Erythroblast (primary cell): ENCODE results near the gene LRBA.
"Not testable (repeated sequence)": the region's sequence is repeated elsewhere in the genome, so short reads cannot be mapped to it uniquely, and the experiment has no call there.

ENCODE experiments used
- DNase-seq, 2 experiments: peaks; one replicate each; lab custom pipeline; 2025; lab: John Stamatoyannopoulos, UW
- GATA1 ChIP-seq: IDR thresholded peaks from 2 replicates; pipeline ENCODE4 v1.6.1; 2011; ENCODE audit warnings: low read depth, mild to moderate bottlenecking, control low read depth, low read length, moderate library complexity
- POLR2A ChIP-seq: IDR thresholded peaks from 2 replicates; pipeline ENCODE4 v1.6.1; 2011; ENCODE audit warnings: mild to moderate bottlenecking, low read length

The LRBA gene

GRCh38 chr4:150950657-150951288 lies 64.3 kb downstream of the LRBA start:
- no peak for DNase-seq
- TF ChIP-seq POLR2A (no peak), GATA1 (no peak)

GRCh38 chr4:150949943-150950342 lies 65.1 kb downstream of the LRBA start:
- TF ChIP-seq POLR2A (no peak), GATA1 (no peak)
- DNase-seq = no peak

- DNase-seq = no peak
- TF ChIP-seq GATA1 = no peak
- TF ChIP-seq POLR2A = no peak
These were observed 65.7 kb downstream of the LRBA start for GRCh38 chr4:150949342-150949741.

- no peak for DNase-seq
- no peak for TF ChIP-seq POLR2A
- no peak for TF ChIP-seq GATA1
These were observed 66.4 kb downstream of the LRBA start for GRCh38 chr4:150948710-150949109.

- TF ChIP-seq POLR2A = no peak
- no peak for TF ChIP-seq GATA1
These were observed 67.0 kb downstream of the LRBA start for GRCh38 chr4:150948074-150948473.

GRCh38 chr4:150944660-150945059 lies 70.4 kb downstream of the LRBA start:
- no peak for TF ChIP-seq GATA1
- TF ChIP-seq POLR2A = peak; percentile 55
- DNase-seq = peak; percentile 62 to 72

More at GRCh38 chr4:150948074-150948473, 67.0 kb downstream of the LRBA start:
- DNase-seq = no peak

GRCh38 chr4:150943818-150944217 lies 71.3 kb downstream of the LRBA start:
- TF ChIP-seq POLR2A (peak; percentile 57), GATA1 (no peak)
- peak; percentile 78 to 79 for DNase-seq

GRCh38 chr4:150943126-150943525 lies 72.0 kb downstream of the LRBA start:
- no peak for TF ChIP-seq POLR2A
- TF ChIP-seq GATA1 = no peak
- peak; percentile 18 to 40 for DNase-seq

- TF ChIP-seq GATA1 (no peak), POLR2A (no peak)
- DNase-seq = no peak
These were observed 72.5 kb downstream of the LRBA start for GRCh38 chr4:150942539-150942938.

GRCh38 chr4:150940123-150940522 lies 75.0 kb downstream of the LRBA start:
- no peak for DNase-seq
- no peak for TF ChIP-seq GATA1
- TF ChIP-seq POLR2A = no peak

- peak in 1 of 2 experiments; percentile 16 for DNase-seq
- TF ChIP-seq GATA1 (no peak), POLR2A (no peak)
These were observed 75.6 kb downstream of the LRBA start for GRCh38 chr4:150939530-150939929.

GRCh38 chr4:150938873-150939499 lies 76.1 kb downstream of the LRBA start:
- no peak for TF ChIP-seq GATA1
- TF ChIP-seq POLR2A = no peak
- DNase-seq = no peak

GRCh38 chr4:150938417-150938816 lies 76.7 kb downstream of the LRBA start:
- TF ChIP-seq GATA1 (no peak), POLR2A (no peak)
- DNase-seq = no peak

GRCh38 chr4:150934022-150934421 lies 81.1 kb downstream of the LRBA start:
- DNase-seq = no peak
- no peak for TF ChIP-seq POLR2A
- TF ChIP-seq GATA1 = no peak

- TF ChIP-seq GATA1 (no peak), POLR2A (no peak)
- no peak for DNase-seq
These were observed 83.3 kb downstream of the LRBA start for GRCh38 chr4:150931796-150932195.

GRCh38 chr4:150931005-150931404 lies 84.1 kb downstream of the LRBA start:
- DNase-seq = no peak
- no peak for TF ChIP-seq GATA1
- no peak for TF ChIP-seq POLR2A

GRCh38 chr4:150923945-150924344 lies 91.1 kb downstream of the LRBA start:
- no peak for DNase-seq
- TF ChIP-seq GATA1 = no peak
- TF ChIP-seq POLR2A = no peak

GRCh38 chr4:150921486-150921885 lies 93.6 kb downstream of the LRBA start:
- not testable (repeated sequence) for DNase-seq

- DNase-seq = not testable (repeated sequence)
These were observed 96.5 kb downstream of the LRBA start for GRCh38 chr4:150918562-150918961.
